PFSK-1 (cell line): Measurements from ENCODE around the gene MARCHF10.

Source experiments
- POLR2AphosphoS5 ChIP-seq: IDR thresholded peaks from 2 replicates; pipeline ENCODE4 v1.6.1; 2012; ENCODE audit warnings: low read depth, mild to moderate bottlenecking, control low read depth, low read length, moderate library complexity
- REST ChIP-seq, 2 experiments: IDR thresholded peaks; 2 replicates each; pipeline versions ENCODE4 v1.6.1 to v1.8.0; 2011 to 2012; ENCODE audit warnings: low read depth in 2 of 2, low read length in 2 of 2, control low read depth in 1 of 2, inconsistent platforms in 1 of 2, mild to moderate bottlenecking in 1 of 2, moderate library complexity in 1 of 2; ENCODE audit not compliant: insufficient read depth in 1 of 2
- TAF1 ChIP-seq: IDR thresholded peaks from 2 replicates; pipeline ENCODE4 v1.6.1; 2012; ENCODE audit warnings: low read length, control low read depth, borderline replicate concordance; ENCODE audit not compliant: insufficient read depth

DNA sequence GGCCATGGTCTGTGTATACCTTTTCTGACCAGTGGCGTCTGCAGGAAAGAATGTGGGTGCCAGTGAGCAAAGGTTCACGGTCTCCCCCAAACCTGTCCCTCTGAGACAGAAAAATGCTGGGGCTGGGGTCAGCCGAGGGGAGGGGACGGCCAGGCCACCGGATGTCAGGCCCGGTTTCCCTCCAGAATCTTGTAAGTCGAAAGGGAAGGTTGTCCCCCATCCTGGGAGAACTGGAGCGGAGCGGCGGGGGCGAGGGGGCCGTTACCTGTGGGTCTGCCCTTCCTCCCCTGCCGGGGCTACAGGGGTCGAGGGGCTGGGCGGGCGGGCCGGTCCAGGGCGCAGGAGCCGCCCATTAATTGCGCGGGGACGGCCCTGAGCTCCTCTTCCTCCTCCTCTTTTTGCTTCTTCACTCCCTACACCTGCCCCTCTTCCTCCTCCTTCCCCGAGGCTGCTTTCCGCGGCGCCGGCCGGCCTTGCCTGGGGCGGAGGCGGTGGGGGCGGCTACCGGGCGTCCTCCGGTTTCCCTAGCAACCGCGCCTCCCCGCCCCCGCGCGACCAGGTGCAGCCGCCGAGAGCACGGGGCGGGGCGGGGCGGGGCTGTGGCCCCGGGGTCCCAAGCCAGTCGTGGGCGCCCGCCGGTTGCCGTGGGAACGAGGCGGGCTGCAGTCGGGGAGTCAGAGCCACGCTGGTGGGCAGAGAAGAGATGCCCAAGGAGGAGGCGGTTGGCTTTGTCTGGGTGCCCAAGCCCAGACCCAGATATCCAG, at the start of gene MARCHF10:
- no peak for TF ChIP-seq POLR2AphosphoS5
- TF ChIP-seq TAF1 = no peak
- TF ChIP-seq REST (IDR thresholded peaks at IDR 0.05; ENCODE audit: insufficient read depth in 1 of 2, low read depth in 2 of 2, low read length in 2 of 2) = no peak
